ENCODE results near the gene PRODH. TPM values are rescaled to one million over a fixed set of nuclear protein-coding genes. Genes with fewer than 3 reads are reported as not detected.

The PRODH gene, protein sequence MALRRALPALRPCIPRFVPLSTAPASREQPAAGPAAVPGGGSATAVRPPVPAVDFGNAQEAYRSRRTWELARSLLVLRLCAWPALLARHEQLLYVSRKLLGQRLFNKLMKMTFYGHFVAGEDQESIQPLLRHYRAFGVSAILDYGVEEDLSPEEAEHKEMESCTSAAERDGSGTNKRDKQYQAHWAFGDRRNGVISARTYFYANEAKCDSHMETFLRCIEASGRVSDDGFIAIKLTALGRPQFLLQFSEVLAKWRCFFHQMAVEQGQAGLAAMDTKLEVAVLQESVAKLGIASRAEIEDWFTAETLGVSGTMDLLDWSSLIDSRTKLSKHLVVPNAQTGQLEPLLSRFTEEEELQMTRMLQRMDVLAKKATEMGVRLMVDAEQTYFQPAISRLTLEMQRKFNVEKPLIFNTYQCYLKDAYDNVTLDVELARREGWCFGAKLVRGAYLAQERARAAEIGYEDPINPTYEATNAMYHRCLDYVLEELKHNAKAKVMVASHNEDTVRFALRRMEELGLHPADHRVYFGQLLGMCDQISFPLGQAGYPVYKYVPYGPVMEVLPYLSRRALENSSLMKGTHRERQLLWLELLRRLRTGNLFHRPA
- total RNA-seq (2021) = 1.1 and 4.3 TPM in 2 replicates
- percentile 6 among the genes with signal in this experiment for Bru-seq, nascent RNA
- BruChase-seq, experiment 1, labeled RNA remaining after a 2-hour chase = not detected
- BruChase-seq, experiment 2, labeled RNA remaining after a 6-hour chase = percentile 6 among the genes with signal in this experiment
- long read RNA-seq = 0 reads

DNA sequence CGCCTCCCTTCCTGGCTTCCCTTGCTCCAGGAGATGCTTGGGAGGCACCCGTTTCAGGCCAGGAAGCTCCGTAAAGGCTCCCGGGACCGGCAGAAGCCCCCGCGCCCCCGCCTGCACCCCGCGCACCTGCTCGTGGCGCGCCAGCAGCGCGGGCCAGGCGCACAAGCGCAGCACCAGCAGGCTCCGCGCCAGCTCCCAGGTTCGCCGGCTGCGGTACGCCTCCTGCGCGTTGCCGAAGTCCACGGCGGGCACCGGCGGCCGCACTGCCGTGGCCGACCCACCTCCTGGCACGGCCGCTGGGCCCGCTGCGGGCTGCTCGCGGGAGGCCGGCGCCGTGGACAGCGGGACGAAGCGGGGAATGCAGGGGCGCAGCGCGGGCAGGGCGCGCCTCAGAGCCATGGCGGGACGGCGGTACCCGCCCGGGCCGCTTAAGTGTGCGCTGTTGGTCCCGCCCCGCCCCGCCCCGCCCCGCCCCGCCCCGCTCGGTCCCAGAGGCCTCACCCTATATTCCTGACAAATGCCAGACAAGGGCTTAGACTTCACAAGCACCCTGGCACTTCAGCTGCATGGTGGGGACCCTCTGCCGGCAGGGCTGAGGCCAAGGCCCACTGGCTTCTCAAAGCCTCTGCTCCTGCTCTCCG is at the start of gene PRODH:
PRODH (minus strand) TSS at position 405 of the 641 bp plus-strand sequence; CDS start at position 399, 6 bp downstream.
- Histone ChIP-seq H3K27ac (no peak within 1 kb of the TSS), H3K79me2 (ENCODE audit: low read depth) (no peaks in the 10 kb centered on the region), H3F3A (ENCODE audit: insufficient read depth, low read depth) (no peaks in the 10 kb centered on the region), H3K4me3 (no peak within 1 kb of the TSS), H2AFZ (no peak within 1 kb of the TSS), H3K9me3 (ENCODE audit: insufficient read depth, low read depth) (no peaks in the 10 kb centered on the region), H3K4me1 (replicated peaks; ENCODE audit: insufficient read depth) (no peaks in the 10 kb centered on the region), H3K4me2 (no peak within 1 kb of the TSS), H3K27me3 (ENCODE audit: insufficient read depth, low read depth) (no peaks in the 10 kb centered on the region), H3K9me2 (ENCODE audit: insufficient read depth) (no peaks in the 10 kb centered on the region), H3K36me3 (ENCODE audit: low read depth) (no peaks in the 10 kb centered on the region), H4K20me1 (ENCODE audit: insufficient read depth) (no peaks in the 10 kb centered on the region)
- intact Hi-C loops (cut with micrococcal nuclease; ENCODE audit: unreplicated experiment) = no loop called here
- BruUV-seq (replicated peaks) = no TSS peak
- CTCF ChIA-PET = no interaction called here
- no peak for DNase-seq
- TF ChIP-seq, protein P1, sequence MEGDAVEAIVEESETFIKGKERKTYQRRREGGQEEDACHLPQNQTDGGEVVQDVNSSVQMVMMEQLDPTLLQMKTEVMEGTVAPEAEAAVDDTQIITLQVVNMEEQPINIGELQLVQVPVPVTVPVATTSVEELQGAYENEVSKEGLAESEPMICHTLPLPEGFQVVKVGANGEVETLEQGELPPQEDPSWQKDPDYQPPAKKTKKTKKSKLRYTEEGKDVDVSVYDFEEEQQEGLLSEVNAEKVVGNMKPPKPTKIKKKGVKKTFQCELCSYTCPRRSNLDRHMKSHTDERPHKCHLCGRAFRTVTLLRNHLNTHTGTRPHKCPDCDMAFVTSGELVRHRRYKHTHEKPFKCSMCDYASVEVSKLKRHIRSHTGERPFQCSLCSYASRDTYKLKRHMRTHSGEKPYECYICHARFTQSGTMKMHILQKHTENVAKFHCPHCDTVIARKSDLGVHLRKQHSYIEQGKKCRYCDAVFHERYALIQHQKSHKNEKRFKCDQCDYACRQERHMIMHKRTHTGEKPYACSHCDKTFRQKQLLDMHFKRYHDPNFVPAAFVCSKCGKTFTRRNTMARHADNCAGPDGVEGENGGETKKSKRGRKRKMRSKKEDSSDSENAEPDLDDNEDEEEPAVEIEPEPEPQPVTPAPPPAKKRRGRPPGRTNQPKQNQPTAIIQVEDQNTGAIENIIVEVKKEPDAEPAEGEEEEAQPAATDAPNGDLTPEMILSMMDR (conservative IDR thresholded peaks at IDR 0.05) = no peak
- POLR2A ChIA-PET (ENCODE audit: unreplicated experiment) = no interaction called here

DNA sequence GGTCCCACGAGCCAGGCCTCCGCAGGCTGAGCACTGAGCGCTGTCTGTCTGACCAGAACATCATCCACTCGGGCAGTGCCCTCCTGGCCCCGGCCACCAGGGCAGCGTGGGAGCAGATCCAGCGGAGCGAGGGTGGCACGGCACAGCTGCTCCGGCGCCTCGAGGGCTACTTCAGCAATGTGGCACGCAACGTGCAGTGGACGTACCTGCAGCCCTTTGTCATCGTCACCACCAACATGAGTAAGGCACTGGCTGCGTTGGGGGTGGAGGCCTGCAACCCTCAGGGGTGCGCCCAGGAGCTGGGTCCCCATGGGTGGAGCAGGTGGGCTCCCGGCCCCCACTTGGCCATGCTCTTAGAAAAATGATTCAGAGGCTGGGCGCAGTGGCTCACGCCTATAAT is 49.7 kb upstream of the PRODH start:
- Histone ChIP-seq H2AFZ (no peak overlapping the region), H3K79me2 (ENCODE audit: low read depth) (no peaks in the 10 kb centered on the region), H3K4me2 (no peak overlapping the region), H4K20me1 (ENCODE audit: insufficient read depth) (no peaks in the 10 kb centered on the region), H3K27ac (no peak overlapping the region), H3K4me3 (no peak overlapping the region), H3K9me2 (ENCODE audit: insufficient read depth) (no peaks in the 10 kb centered on the region), H3K4me1 (replicated peaks; ENCODE audit: insufficient read depth) (no peaks in the 10 kb centered on the region), H3K27me3 (ENCODE audit: insufficient read depth, low read depth) (no peaks in the 10 kb centered on the region; the same call in 1 of the 2 replicates), H3K9me3 (ENCODE audit: insufficient read depth, low read depth) (no peaks in the 10 kb centered on the region), H3F3A (ENCODE audit: insufficient read depth, low read depth) (no peaks in the 10 kb centered on the region), H3K36me3 (ENCODE audit: low read depth) (no peaks in the 10 kb centered on the region)
- intact Hi-C loops (cut with micrococcal nuclease; ENCODE audit: unreplicated experiment) = no loop called here
- ChIA-PET POLR2A (ENCODE audit: unreplicated experiment) (no interaction called here), CTCF (no interaction called here)
- no peak for TF ChIP-seq EZH2 (IDR thresholded peaks at IDR 0.05; ENCODE audit: low read depth)
- TF ChIP-seq, protein P1 (conservative IDR thresholded peaks at IDR 0.05) = no peak
- BruUV-seq (replicated peaks) = no TSS peak
- no peak for DNase-seq

DNA sequence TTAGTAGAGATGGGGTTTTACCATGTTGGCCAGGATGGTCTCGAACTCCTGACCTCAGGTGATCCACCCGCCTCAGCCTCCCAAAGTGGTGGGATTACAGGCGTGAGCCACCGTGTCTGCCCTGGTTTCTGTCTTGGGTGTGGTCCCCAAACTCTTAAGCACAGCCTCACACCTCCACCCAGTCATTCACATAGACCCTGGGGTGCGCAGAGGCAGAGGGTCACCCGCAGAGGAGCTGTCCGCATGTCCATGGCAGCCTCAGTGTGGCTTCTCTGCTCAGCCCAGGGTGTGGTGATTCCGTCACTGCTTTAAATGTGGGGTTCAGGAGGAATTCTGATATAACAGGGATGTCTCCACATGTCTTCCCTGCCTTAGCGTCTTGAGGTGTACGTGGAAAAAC is 48.5 kb upstream of the PRODH start:
- no TSS peak for BruUV-seq (replicated peaks)

More for the DNA sequence above, 48.5 kb upstream of the PRODH start:
- no peaks in the 10 kb centered on the region for H3K36me3 ChIP-seq (ENCODE audit: low read depth)
- H3K9me2 ChIP-seq (ENCODE audit: insufficient read depth) = no peaks in the 10 kb centered on the region
- no peaks in the 10 kb centered on the region for H3K9me3 ChIP-seq (ENCODE audit: insufficient read depth, low read depth)
- H3F3A ChIP-seq (ENCODE audit: insufficient read depth, low read depth) = no peaks in the 10 kb centered on the region
- H3K4me2 ChIP-seq = no peak overlapping the region
- no peak overlapping the region for H2AFZ ChIP-seq
- intact Hi-C loops (cut with micrococcal nuclease; ENCODE audit: unreplicated experiment) = no loop called here
- POLR2A ChIA-PET (ENCODE audit: unreplicated experiment) = no interaction called here
- H4K20me1 ChIP-seq (ENCODE audit: insufficient read depth) = no peaks in the 10 kb centered on the region
- no peaks in the 10 kb centered on the region; the same call in 1 of the 2 replicates for H3K27me3 ChIP-seq (ENCODE audit: insufficient read depth, low read depth)
- TF ChIP-seq EZH2 (IDR thresholded peaks at IDR 0.05; ENCODE audit: low read depth) = no peak
- TF ChIP-seq, protein P1 (conservative IDR thresholded peaks at IDR 0.05) = no peak
- no peak overlapping the region for H3K27ac ChIP-seq
- CTCF ChIA-PET = interaction anchor here (0.6 kb wide), 1 partner anchor 79 kb away, joined by 17 read pairs; no protein-coding TSS in a partner anchor
- no peaks in the 10 kb centered on the region for H3K4me1 ChIP-seq (replicated peaks; ENCODE audit: insufficient read depth)
- H3K79me2 ChIP-seq (ENCODE audit: low read depth) = no peaks in the 10 kb centered on the region
- H3K4me3 ChIP-seq = no peak overlapping the region
- DNase-seq = no peak

Measured in PC-9 (cell line).